GM18526 (cell line): ENCODE results near the gene INHBE.

ENCODE experiments used
- POLR2A ChIP-seq: IDR thresholded peaks from 3 replicates; pipeline ENCODE4 v1.6.1; 2011; ENCODE audit not compliant: insufficient read length; ENCODE audit errors: extremely low read depth

INHBE gene

GRCh38 chr12:57455374-57456144 lies 452 bp downstream of the INHBE start:
- no peak for TF ChIP-seq POLR2A

- peak; percentile 23 for TF ChIP-seq POLR2A
Observed at GRCh38 chr12:57456145-57456700, 1.1 kb downstream of the INHBE start.

DNA sequence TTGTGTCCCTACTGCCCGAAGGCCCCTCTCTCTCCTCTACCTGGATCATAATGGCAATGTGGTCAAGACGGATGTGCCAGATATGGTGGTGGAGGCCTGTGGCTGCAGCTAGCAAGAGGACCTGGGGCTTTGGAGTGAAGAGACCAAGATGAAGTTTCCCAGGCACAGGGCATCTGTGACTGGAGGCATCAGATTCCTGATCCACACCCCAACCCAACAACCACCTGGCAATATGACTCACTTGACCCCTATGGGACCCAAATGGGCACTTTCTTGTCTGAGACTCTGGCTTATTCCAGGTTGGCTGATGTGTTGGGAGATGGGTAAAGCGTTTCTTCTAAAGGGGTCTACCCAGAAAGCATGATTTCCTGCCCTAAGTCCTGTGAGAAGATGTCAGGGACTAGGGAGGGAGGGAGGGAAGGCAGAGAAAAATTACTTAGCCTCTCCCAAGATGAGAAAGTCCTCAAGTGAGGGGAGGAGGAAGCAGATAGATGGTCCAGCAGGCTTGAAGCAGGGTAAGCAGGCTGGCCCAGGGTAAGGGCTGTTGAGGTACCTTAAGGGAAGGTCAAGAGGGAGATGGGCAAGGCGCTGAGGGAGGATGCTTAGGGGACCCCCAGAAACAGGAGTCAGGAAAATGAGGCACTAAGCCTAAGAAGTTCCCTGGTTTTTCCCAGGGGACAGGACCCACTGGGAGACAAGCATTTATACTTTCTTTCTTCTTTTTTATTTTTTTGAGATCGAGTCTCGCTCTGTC lies 1.8 kb downstream of the INHBE start:
- no peak for TF ChIP-seq POLR2A

DNA sequence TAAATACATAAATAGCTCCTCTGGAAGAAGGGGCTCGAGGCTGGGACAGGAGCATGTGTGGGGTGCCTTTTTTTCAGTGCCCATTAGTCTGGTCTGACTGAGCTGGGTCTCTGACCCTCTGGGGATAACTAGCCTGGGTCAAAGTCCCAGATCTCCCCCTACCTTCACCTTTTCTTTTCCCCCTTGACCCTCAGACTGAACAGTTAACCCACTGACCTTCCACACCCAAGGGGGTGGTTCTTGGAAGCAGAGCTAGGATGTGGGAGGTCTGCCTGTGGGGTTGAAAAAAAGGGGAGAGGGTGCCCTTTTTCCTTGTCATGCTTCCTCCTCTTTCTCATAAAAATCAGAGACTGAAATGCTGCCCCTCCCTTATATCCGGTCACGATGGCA lies 3.6 kb downstream of the INHBE start:
- no peak for TF ChIP-seq POLR2A

GRCh38 chr12:57459055-57459749 lies 4.1 kb downstream of the INHBE start:
- TF ChIP-seq POLR2A = peak; percentile 49

DNA sequence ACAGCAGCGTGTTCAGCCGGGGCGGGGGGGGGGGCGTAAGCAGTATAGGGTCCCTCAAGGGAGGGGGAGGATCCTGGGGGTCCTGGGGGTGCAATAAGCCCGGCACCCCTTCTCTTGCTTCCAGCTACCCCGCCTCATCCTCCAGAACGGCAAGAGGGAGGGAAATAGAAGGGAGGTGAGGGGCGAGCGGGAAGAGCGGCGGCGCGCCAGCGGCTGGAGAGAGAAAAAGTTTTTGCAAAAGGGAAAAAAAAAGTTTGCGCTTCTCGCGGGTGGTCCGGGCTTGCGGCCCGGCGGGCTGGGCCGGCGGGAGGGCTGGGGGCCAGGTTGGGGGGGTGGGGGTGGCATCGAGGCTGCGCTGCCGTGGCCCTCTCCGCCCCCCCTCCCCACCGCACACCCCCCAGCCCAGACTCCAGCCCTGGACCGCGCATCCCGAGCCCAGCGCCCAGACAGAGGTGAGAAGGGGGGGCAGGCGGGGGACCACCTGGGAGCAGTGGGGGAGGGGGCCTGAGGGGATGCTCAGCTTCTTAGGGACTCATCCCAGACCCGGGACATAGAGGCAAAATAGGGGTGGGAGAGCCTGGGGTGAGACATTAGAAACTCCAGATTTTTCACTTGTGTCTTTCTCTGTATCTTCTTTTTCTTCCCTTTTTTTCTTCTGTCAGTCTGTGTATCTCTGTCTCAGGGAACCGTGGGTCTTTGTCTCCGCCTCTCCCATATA lies 4.8 kb downstream of the INHBE start, which contains the start of gene GLI1:
GLI1 (plus strand) TSS at position 36 of the 718 bp plus-strand sequence. CDS start 3,907 bp downstream, outside the sequence.
- TF ChIP-seq POLR2A = no peak

DNA sequence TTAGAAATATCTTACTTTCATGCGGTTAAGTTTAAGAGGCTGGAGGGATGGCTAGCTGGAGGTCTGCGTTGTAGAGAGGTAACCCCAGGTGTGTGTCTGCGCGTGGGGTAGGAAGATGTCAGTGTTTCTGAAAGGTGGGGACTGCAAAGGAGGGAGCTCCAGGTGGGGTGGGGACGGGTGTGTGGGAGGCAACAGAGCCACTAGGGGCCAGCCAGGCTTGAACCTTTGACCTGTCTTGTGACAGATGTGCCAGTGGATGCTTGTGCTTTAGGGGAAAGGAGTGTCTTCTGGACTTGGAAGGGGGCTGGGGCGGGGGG lies 5.3 kb downstream of the INHBE start:
- TF ChIP-seq POLR2A = no peak

DNA sequence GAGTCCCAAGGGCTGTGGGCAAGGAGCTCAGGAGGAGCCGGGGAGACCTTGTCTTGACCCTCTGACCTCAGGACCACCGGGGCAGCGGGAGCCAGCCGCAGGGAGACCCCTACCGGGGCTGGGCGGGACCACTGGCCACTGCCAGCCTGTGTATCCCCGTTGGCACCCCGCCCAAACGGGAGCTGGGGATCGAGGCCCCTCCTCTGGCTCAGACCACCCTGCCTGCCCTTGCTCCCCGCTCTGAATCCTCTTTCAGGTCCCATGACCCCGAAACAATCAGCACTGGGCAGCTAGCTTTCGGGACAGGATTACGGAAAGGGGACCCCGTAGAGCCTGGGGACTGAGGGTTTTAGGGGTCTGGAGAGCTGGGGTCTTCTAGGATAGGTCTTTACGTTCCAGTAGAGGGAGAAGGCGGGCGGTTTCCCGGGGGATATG lies 5.8 kb downstream of the INHBE start:
- TF ChIP-seq POLR2A = no peak

DNA sequence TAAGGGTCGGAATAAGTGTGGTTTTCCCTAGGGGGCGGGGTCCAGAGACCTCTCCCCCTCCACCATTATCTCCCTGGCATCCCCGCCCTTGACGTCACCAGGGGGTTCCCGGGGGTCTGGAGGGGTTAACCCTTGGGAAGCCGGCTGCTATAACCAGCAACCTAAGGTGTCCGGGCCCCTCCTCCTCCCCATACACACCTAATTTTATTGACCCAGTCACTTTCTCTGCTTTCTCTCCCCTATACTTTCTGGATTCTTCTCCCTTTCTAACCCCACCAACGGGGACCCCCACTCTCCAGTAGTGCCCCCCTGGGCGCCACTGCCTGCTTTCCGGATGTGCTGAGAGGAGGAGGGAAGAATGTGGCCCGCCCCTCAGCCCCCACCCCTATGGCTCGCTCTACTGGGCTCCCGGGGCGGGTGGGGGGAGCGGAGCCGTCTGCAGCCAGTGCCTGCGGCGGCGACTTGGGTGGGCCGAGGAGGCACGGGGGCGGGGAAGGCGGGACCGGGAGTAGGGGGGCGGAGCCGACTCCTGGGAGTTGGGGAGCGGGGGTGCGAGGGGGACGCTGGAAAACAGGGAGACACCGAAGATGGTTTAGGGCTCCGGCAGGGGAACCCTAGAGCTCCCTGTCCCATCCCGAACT lies 6.3 kb downstream of the INHBE start:
- TF ChIP-seq POLR2A = no peak

- no peak for TF ChIP-seq POLR2A
Observed at GRCh38 chr12:57461917-57462250, 6.8 kb downstream of the INHBE start.

- TF ChIP-seq POLR2A = peak; percentile 38
Observed at GRCh38 chr12:57462251-57462911, 7.3 kb downstream of the INHBE start.

DNA sequence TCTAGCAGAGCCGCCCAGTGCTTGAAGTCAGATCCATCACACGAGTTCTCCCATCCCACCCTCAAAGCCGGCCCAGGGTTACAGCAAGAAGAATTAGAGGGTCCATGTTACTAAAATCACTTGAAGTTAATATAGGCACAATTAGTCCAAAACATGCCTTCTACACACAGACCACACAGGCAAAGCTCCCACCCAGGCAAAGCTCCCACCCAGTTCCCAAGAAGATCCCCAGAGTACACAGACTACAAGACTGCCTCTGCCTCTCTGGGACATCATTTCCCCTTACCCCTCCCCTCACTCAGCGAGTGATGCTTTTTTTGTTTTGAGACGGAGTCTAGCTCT lies 7.8 kb downstream of the INHBE start:
- no peak for TF ChIP-seq POLR2A

- no peak for TF ChIP-seq POLR2A
Observed at GRCh38 chr12:57464569-57464968, 9.5 kb downstream of the INHBE start.
